ENCODE results near the gene LEKR1.

DNA sequence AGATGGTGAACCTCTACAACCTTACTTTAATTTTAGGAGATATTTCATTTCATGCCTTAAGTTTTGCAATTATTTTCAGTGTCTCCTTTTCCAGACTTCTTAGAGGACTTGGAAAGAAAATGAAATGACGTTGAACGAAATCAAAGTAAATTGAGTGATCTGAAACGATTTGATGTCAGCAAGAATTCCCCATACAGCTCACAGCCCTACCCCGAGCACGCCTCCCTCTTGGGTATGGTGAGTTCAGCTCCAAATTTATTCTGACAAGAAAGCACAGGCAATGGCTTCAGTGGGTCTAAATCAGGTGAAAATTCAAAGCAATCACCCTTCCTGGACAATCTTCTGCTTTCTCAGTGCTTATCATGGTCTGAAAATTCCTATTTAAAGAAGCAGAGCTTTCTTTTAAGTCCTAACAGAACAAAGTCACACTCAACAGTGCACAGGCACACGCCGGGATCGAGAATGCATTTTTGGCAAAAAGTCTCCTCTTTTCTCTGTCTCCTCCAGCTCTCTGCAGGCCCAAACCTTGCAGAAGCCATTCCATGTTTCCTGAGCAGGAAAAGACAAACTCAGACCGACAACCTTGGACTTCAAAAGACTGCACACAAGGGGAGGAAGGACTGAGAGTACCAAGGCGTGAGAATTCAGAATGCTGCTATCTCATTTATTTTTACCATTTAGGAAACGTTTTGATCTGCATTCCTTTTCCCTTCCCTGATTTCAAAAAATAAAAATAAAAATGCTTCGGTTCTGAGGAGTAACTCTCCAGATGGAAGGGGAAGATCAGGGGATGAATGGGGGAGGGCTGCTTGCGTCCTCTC lies 261.8 kb downstream of the LEKR1 start:
- TF ChIP-seq, protein P1, sequence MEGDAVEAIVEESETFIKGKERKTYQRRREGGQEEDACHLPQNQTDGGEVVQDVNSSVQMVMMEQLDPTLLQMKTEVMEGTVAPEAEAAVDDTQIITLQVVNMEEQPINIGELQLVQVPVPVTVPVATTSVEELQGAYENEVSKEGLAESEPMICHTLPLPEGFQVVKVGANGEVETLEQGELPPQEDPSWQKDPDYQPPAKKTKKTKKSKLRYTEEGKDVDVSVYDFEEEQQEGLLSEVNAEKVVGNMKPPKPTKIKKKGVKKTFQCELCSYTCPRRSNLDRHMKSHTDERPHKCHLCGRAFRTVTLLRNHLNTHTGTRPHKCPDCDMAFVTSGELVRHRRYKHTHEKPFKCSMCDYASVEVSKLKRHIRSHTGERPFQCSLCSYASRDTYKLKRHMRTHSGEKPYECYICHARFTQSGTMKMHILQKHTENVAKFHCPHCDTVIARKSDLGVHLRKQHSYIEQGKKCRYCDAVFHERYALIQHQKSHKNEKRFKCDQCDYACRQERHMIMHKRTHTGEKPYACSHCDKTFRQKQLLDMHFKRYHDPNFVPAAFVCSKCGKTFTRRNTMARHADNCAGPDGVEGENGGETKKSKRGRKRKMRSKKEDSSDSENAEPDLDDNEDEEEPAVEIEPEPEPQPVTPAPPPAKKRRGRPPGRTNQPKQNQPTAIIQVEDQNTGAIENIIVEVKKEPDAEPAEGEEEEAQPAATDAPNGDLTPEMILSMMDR (IDR thresholded peaks at IDR 0.05; ENCODE audit: insufficient read depth, low read depth, low read length) = no peak
- TF ChIP-seq EZH2 (IDR thresholded peaks at IDR 0.05; ENCODE audit: insufficient read depth, low read length) = no peak
